H54 (cell line): ENCODE measurements around the gene CREB3L1.
A peak's percentile ranks its signal among the peaks of the same experiment; 100 is the strongest.

Source experiments
- DNase-seq: peaks from one replicate; pipeline ENCODE4 v3.0.0; 2011; ENCODE audit warnings: low spot score, mixed read lengths; ENCODE audit not compliant: insufficient read length
- FAIRE-seq: peaks from 3 replicates; lab custom pipeline; 2011; peaks lifted over from hg19 to GRCh38; lab: Jason Lieb, UNC
- POLR2A ChIP-seq: IDR thresholded peaks from 2 replicates; pipeline ENCODE4 v1.6.1; 2011; ENCODE audit warnings: low read depth, mild to moderate bottlenecking, low read length

CREB3L1 gene

DNA sequence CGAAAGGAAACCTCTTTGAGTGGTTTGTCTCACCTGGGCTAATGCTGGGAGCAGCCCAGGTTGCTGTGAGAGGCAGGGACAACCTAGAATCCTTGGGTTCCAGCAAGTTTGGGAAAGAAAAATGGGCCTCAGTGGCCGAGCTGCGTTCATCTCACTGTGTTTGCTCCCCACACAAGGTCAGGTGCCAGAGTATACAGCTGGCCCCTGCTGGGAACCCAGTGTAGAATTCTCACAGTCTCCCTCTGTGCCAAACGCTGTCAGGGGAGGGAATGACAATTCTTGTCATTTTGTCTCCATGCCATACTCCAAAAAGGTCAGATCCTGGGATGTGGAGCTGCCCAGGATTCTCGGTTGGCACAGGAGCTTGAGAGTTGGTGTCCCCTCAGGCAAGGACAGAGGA, 74.1 kb downstream of the CREB3L1 start:
- FAIRE-seq, result no peak
- DNase-seq, result no peak
- no peak for TF ChIP-seq POLR2A

DNA sequence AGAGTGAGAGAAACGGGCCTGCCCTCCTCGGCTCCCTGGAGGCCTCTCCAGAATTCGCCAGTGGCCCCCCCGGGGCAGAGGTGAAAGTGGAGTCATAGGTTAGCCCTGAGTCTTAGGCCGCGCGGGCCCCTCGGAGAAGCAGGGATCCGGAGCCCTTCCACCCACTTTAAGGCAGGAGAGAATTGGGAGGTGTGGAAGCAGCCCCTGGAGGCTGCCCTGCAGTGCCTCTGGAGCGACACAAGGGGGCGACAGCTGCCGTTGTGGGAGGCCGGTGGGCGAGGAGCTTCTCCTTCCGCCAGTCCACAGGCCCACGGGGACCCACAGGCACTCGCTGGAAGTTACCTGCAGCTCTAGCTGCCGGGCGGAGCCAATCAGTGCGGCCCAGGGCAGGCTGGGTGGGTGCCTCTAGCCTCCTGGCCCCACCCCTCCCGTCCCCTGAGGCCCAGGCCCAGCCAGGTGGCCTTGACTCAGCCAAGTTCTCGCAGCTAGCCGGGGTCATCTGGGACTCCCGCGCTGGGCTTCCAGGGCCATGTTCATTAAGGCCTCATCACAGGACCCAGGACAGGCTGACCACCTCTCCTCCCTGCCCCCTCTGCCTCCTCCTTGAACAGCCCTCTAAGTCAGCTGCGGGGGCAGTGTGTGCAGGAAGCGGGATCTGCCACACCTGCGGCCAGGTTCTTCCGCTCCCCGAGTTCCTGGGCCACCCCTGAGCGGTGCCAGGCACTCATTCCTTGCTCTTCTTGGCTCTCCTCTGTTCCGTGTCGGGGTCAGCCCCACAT, 74.8 kb downstream of the CREB3L1 start:
- no peak for FAIRE-seq
- peak; percentile 75 for DNase-seq
- TF ChIP-seq POLR2A, result no peak

DNA sequence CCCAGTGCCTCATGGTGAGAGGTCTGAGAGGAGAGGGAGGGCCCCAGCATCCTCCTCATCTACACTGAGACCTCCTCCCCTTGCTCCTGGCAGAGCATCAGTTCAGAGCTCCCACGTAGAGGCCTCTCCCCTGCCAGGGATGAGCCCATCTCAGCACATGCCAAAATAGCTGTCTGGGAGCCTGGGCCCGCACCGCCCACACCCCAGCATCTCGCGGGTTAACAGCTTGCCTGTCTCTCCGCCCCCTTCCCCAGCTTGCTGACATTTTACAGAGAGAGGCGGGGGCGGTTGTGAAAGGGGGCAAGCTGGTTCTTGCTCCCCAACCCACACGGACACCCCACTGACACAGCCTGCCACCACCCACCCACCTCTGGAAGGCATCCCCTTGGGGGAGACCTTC, 76.2 kb downstream of the CREB3L1 start:
- DNase-seq, result no peak
- no peak for TF ChIP-seq POLR2A
- no peak for FAIRE-seq

DNA sequence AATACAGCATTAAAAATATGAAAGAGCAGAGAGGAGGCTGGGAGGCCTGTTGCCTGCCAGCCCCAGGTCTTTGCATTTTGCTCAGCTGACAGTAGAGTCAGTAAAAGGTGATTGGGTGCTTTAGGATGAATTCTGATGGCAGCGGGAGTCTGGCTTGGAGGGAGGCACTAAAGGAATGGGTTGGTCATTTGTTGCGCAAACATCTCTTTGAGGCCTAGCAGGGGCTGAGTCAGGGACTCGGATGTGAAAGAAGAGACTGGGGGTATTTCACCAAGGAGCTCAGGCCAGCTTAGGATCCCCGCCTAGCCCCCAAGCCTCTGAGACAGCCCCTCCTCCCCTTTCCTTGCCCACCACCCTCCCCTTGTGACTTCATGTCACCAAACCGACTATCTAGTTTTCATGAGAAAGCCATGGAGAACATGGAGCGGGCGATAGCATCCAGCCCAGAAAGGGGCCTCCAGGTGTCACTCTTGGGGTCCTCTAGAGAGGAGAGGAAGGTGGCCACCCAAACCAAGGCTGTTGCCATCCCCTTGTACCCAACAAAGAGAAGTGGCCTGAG, 79.5 kb downstream of the CREB3L1 start:
- DNase-seq (no peak), FAIRE-seq (no peak)
- no peak for TF ChIP-seq POLR2A

DNA sequence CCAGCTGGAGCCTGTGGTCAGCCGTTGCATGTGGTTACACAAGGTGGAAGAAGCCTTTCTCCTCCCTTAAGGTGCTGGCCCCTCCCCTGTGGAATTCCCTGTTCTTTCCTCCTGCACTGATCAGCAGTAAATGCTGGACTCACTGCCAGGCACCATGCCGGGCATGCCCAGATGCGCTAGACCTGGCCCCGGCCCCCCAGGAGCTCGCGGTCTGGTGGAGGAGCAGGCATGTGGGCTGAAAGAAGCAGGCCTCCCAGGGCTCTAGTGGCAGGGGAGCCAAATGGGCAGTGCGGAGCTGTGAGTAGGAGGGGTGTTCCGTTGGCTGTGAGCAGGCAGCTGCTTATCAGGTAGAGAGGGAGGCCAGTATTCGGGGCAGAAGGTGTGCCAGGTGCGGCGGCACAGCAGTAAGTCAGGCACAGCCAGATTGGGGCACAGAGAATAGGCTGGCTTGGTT, 80.0 kb downstream of the CREB3L1 start:
- FAIRE-seq (no peak), DNase-seq (no peak)
- no peak for TF ChIP-seq POLR2A

DNA sequence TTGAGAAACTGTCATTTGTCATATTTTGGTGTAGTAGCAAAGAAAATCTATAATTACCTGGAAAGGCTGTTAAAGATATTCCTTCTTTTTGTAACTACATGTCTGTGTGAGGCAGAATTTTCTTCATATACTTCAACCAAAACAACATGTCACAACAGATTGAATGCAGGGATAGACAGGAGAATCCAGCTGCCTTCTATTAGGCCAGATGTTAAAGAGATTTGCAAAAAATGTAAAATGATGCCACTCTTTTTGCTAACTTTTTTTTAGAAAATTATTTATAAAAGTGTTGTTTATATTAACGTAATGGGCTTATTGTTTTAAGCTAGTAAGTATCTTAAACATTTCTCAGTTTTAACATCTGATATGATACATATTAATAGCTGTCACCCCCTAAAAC, 82.5 kb downstream of the CREB3L1 start:
- no peak for DNase-seq
- no peak for TF ChIP-seq POLR2A
- no peak for FAIRE-seq

DNA sequence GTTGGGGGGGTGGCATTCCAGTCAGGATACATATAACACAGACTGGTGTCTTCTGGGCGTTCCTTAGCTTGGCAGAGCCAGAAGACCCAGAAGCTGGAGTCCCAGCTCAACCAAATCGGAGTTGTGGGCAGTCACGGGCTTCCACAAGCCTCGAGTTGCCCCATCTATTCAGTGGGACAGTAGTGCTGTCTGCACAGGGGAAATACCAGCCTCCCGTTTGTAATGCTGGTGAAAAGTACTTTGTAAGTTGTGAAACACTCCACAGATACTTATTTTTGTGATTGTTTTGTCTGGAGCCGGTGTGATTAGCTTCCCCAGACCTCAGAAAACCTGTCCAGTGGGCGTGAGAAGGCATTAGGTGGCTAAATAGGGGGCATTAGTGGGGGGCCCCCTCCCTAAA, 83.4 kb downstream of the CREB3L1 start:
- FAIRE-seq, result no peak
- no peak for DNase-seq
- no peak for TF ChIP-seq POLR2A

DNA sequence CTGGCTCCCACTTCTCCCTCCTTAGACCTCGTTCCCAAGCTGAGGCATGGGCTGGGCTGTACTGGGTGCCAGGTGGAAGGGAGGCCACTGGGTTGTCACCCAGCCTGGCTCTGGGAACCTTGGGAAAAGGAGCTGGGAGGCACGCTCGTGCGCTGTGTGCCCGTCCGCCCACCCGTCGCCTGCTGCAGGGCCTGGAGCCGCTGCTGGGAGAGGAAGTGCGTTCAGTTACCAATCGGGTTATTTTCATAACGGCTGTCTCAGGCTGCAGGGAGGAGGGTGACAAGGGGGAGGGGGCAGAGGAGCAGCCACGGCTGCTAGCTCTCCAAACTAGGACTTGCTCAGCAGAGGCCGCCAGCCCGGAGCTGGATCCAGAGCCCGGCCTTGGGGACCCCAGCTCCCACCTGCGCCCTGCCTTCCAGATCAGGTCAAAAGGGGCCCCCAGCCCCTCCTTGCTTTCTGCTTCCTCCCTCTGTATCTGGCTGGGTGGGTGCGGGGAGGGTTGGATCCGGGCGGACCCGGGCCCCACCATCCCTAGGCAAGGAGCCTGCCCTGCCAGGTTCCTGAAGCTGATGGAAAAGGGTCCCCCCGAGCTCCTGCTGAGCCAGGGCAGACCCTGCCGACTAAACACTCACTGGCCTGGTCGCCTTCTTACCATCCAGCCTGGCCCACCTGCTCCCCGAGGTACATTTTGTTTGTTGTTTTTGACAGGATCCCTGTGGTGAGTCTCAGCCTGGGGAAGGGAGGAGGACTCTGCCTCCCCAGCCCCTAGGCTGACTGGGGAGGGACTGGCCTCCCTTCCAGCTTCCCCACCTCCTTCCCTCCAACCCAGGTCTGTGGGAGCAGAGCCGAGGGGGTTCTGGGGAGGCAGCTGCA, 84.1 kb downstream of the CREB3L1 start:
- no peak for DNase-seq
- TF ChIP-seq POLR2A, result no peak
- FAIRE-seq, result no peak

DNA sequence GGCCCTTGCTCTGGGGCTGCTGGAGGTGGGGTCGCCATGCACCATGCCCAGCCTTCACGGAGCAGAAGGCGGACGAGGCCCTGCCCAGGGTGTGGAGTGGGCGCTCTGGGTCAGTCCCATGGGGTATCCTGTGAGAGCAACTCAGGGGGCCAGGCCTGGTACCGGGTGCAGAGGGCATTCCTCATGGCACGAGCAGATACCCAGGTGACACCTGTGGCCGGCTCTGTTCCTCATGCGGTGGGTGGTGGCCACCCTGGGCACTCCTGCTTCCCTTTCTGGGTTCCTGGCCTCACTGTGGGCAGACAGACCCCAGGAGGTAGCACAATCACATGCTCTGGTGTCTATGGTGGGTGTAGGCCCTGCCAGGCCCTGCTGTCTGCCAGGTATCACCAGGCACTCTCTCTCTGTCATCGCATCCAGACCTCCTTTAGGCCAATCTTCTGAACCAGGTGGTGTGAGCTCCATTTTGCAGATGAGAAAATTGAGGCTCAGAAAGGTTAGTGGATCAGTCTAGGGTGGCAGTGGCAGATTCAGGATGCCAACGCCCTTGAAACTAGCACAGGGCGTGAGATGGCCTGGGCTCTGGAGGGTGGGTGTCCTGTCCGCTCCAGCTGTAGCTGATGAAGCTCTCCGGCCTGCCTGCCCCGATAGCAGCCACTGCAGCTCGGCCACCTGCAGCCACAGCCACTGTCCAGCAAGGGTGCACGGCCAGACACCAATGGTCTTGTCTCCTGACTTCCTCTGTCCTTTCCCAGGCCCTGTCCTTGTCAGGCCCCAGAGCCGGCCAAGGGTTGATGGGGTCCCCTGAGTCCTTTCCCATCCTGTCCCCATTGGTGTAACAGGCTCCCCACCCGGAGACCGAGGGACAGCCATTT, 84.9 kb downstream of the CREB3L1 start:
- no peak for FAIRE-seq
- DNase-seq, result no peak
- no peak for TF ChIP-seq POLR2A

DNA sequence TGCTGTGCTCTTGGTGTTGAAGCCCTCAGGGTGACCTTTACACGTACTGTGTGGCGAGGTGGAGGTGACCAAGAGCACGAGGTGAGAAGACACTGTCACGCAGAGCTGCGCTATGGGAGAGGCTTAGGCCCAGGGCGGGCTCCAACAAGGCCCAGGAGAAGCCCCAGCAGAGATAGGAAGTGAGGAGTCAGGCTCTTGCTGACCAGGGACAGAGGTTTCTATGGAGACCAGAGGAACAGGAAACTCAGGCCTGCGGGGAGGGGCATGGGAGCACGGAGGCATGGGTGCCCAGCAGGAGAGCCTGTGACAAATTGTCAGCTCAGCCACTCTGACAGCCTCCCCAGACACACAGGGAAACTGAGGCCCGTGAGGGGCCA, 85.6 kb downstream of the CREB3L1 start:
- DNase-seq (peak; percentile 94), FAIRE-seq (no peak)
- TF ChIP-seq POLR2A, result peak; percentile 37; the same call in 1 of the 2 replicates

DNA sequence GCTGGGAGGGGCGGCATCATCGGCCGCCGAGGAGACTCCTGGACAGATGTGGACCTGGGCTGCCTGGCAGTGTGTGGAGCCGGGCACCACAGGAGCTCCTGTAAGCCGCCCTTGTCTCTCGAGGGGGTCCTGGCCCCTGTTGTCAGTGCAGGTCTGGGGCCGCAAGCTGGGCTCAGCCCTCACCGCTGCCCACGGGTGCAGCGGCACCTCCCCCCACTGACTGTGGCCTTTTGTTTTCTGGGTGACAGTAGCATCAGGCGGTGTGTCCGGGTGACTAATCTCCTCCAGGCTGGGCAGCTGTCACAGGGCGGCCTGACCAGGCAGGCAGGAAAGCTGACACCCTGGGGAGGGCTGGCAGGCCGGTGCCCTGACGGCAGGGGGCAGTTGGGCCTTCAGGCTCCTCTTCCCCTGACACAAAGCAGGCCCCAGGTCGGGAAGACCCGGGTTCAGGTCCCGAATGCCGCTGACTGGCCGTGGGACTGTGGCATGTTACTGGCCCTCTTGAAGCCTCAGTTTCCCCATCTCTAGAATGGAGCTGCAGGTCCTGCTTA, 86.1 kb downstream of the CREB3L1 start:
- DNase-seq, result peak; percentile 97
- FAIRE-seq, result no peak

DNA sequence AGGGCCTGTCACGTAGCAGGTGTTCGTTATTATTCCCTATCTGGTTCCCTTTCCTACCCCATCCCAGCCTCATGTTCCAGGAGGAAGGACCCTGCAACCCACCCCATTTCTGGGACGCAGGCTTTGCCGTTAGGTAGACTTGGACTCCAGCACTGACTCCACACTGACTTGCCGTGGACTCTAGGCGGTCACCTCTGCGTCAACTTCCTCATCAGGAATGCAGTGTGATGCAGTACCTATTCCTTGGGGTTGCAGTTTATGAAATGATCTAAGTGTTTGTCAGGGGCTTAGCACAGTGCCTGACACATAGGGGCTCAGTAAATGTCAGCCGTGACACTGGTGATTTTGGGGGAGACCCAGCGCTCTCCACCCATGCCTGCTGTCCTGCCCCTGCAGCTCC, 86.6 kb downstream of the CREB3L1 start:
- no peak for TF ChIP-seq POLR2A
- no peak for DNase-seq
- FAIRE-seq, result no peak

More for the DNA sequence above, 86.1 kb downstream of the CREB3L1 start:
- peak; percentile 22; the same call in 1 of the 2 replicates for TF ChIP-seq POLR2A

DNA sequence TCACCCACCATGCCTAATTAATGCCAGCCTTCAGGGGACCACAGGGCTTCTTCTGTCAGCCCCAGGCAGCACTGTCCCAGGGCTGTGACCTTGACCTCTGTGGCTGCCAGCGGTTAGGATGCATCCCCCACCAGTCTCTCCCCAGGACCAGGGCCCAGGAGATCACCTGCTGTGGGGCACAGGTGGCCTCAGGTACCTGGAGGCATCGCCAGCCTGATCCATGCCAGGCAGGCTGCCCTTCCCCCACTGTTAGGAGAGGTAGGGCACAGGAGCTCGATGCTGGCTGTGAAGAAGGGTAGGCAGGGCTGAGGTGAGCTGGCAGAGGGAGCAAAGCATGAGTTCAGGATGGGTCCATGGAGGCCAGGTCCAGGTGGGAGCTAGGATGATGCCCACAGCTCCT, 87.3 kb downstream of the CREB3L1 start:
- TF ChIP-seq POLR2A, result no peak
- FAIRE-seq (no peak), DNase-seq (no peak)
